AG04449 (cell line): ENCODE data around the gene RAB14.

Experiments used
- CTCF ChIA-PET: fragments of 350-600 bp; formaldehyde crosslinking; extraction: SDS; loops from one replicate; lab custom pipeline; 2021; ENCODE audit warnings: antibody characterized with exemption; lab: Yijun Ruan, JAX
- POLR2A ChIA-PET: fragments of 400-600, 350-600 bp; formaldehyde crosslinking; extraction: SDS; loops from one replicate; lab custom pipeline; 2020; ENCODE audit warnings: antibody characterized with exemption, inconsistent platforms; lab: Yijun Ruan, JAX
- DNase-seq: peaks from one replicate; pipeline ENCODE4 v3.0.0-alpha.2; 2010; ENCODE audit warnings: low read depth, low spot score
- H3K4me3 ChIP-seq: 2 replicates; pipeline ENCODE4 v1.5.1; 2011; ENCODE audit warnings: low read depth, mild to moderate bottlenecking, control low read depth, low read length
- CTCF ChIP-seq: IDR thresholded peaks from one replicate; pipeline ENCODE4 v1.5.1; 2011; ENCODE audit warnings: mild to moderate bottlenecking, moderate library complexity, low read length, control low read depth, inconsistent platforms; ENCODE audit not compliant: insufficient read depth; ENCODE audit errors: missing control alignments

The RAB14 gene

GRCh38 chr9:121192959-121193640 lies 8.6 kb downstream of the RAB14 start:
- ChIA-PET CTCF (interaction anchor here (1.0 kb wide), 1 partner anchor 127 kb away, joined by 3 read pairs; no protein-coding TSS in a partner anchor), POLR2A (no interaction called here)

GRCh38 chr9:121192518-121192917 lies 9.2 kb downstream of the RAB14 start:
- H3K4me3 ChIP-seq = no peak overlapping the region
- DNase-seq = no peak
- ChIA-PET POLR2A (no interaction called here), CTCF (interaction anchor here (1.0 kb wide), 1 partner anchor 127 kb away, joined by 3 read pairs; no protein-coding TSS in a partner anchor)
- TF ChIP-seq CTCF = no peak

More at GRCh38 chr9:121192959-121193640, 8.6 kb downstream of the RAB14 start:
- H3K4me3 ChIP-seq = no peak overlapping the region
- TF ChIP-seq CTCF = no peak
- DNase-seq = no peak

- TF ChIP-seq CTCF = no peak
- no peak overlapping the region for H3K4me3 ChIP-seq
- no peak for DNase-seq
- CTCF ChIA-PET = interaction anchor here (1.0 to 1.5 kb wide), 2 partner anchors 8 to 11 kb away, joined by 3 read pairs; partner anchors contain the start of gene RAB14
- POLR2A ChIA-PET = no interaction called here
Measured at GRCh38 chr9:121191235-121191634, 10.4 kb downstream of the RAB14 start.

GRCh38 chr9:121189660-121190059 lies 12.0 kb downstream of the RAB14 start:
- DNase-seq = no peak
- POLR2A ChIA-PET = no interaction called here
- no peak for TF ChIP-seq CTCF
- no peak overlapping the region for H3K4me3 ChIP-seq
- CTCF ChIA-PET = interaction anchor here (1.0 to 1.5 kb wide), 4 partner anchors 9 to 211 kb away, joined by 3 to 4 read pairs (median 3); no protein-coding TSS in a partner anchor

GRCh38 chr9:121189006-121189405 lies 12.7 kb downstream of the RAB14 start:
- POLR2A ChIA-PET = no interaction called here

More at GRCh38 chr9:121189006-121189405, 12.7 kb downstream of the RAB14 start:
- no peak for DNase-seq
- no peak for TF ChIP-seq CTCF
- H3K4me3 ChIP-seq = no peak overlapping the region
- CTCF ChIA-PET = interaction anchor here (1.0 to 2.6 kb wide), 3 partner anchors 23 to 131 kb away, joined by 3 to 10 read pairs (median 6); no protein-coding TSS in a partner anchor
